OCI-LY1 (cell line): ENCODE data around the gene COPA.
"Not testable (repeated sequence)": the region's sequence is repeated elsewhere in the genome, so short reads cannot be mapped to it uniquely, and the experiment has no call there.

Source experiments
- H2AFZ ChIP-seq: fragments of 200-600 bp; sonication (generic), shearing (Covaris generic); 2 replicates; pipeline ENCODE4 v1.6.0; 2014; ENCODE audit warnings: antibody characterized with exemption, mild to moderate bottlenecking, low read length
- H3F3A ChIP-seq: fragments of 200-600 bp; sonication (generic), shearing (Covaris generic); 2 replicates; pipeline ENCODE4 v1.6.0; 2014; ENCODE audit warnings: mild to moderate bottlenecking, antibody characterized with exemption, low read length, moderate library complexity; ENCODE audit not compliant: insufficient read depth
- H3K27ac ChIP-seq: fragments of 200-600 bp; sonication (generic); 2 replicates; pipeline ENCODE4 v1.5.1; 2014; ENCODE audit warnings: low read length, mixed run types, mild to moderate bottlenecking, low read depth; ENCODE audit not compliant: poor library complexity, severe bottlenecking
- H3K27me3 ChIP-seq: fragments of 200-600 bp; sonication (generic); 2 replicates; pipeline ENCODE4 v1.6.0; 2014; ENCODE audit warnings: antibody characterized with exemption, mild to moderate bottlenecking, low read length, moderate library complexity; ENCODE audit not compliant: insufficient read depth
- H3K36me3 ChIP-seq: fragments of 200-600 bp; sonication (generic); 2 replicates; pipeline ENCODE4 v1.6.1; 2014; ENCODE audit warnings: mild to moderate bottlenecking, antibody characterized with exemption, low read length, moderate library complexity, mixed read lengths; ENCODE audit not compliant: insufficient read depth
- H3K4me1 ChIP-seq: fragments of 200-600 bp; sonication (generic); 2 replicates; pipeline ENCODE4 v1.5.1; 2014; ENCODE audit warnings: mild to moderate bottlenecking, low read length, moderate library complexity; ENCODE audit not compliant: insufficient read depth, severe bottlenecking
- H3K4me2 ChIP-seq: fragments of 200-600 bp; sonication (generic), shearing (Covaris generic); 2 replicates; pipeline ENCODE4 v1.6.1; 2014; ENCODE audit warnings: low read length
- H3K4me3 ChIP-seq: fragments of 200-600 bp; sonication (generic); 2 replicates; pipeline ENCODE4 v1.5.1; 2014; ENCODE audit warnings: low read length, low read depth, mild to moderate bottlenecking, mixed read lengths; ENCODE audit not compliant: poor library complexity, severe bottlenecking
- H3K79me2 ChIP-seq: fragments of 200-600 bp; shearing (Covaris generic); 2 replicates; pipeline ENCODE4 v1.6.1; 2016; ENCODE audit warnings: mixed run types, low read length, mixed read lengths; ENCODE audit not compliant: insufficient read depth
- H3K9ac ChIP-seq: fragments of 200-600 bp; sonication (generic), shearing (Covaris generic); 2 replicates; pipeline ENCODE4 v1.6.1; 2014; ENCODE audit warnings: mild to moderate bottlenecking, low read length, mixed read lengths
- H3K9me2 ChIP-seq: fragments of 200-600 bp; sonication (generic), shearing (Covaris generic); 2 replicates; pipeline ENCODE4 v1.6.1; 2014; ENCODE audit warnings: low read depth, mild to moderate bottlenecking, low read length, mixed read lengths
- H3K9me3 ChIP-seq: fragments of 200-600 bp; shearing (Covaris generic); 2 replicates; pipeline ENCODE4 v1.6.1; 2014; ENCODE audit warnings: low read length, mixed read lengths
- H4K20me1 ChIP-seq: fragments of 200-600 bp; sonication (generic), shearing (Covaris generic); 2 replicates; pipeline ENCODE4 v1.6.0; 2016; ENCODE audit warnings: mild to moderate bottlenecking, low read length; ENCODE audit not compliant: insufficient read depth
- CTCF ChIP-seq: fragments of 200-600 bp; sonication (generic), shearing (Covaris generic); IDR thresholded peaks from 2 replicates; pipeline ENCODE4 v1.5.1; 2017; ENCODE audit warnings: mild to moderate bottlenecking, antibody characterized with exemption, low read length, moderate library complexity, mixed read lengths
- EZH2 ChIP-seq: fragments of 200-600 bp; sonication (generic), shearing (Covaris generic); IDR thresholded peaks from 2 replicates; pipeline ENCODE4 v1.8.0; 2017; ENCODE audit warnings: borderline replicate concordance, mixed run types, mild to moderate bottlenecking, antibody characterized with exemption, low read length, moderate library complexity, mixed read lengths

The COPA gene

GRCh38 chr1:160296036-160296435 is 47.0 kb downstream of the COPA start:
- TF ChIP-seq EZH2: no peak
- TF ChIP-seq CTCF: no peak
- H3K36me3 ChIP-seq: peaks cover 94% of the 10 kb centered on the region
- no peak overlapping the region for H3K9ac ChIP-seq
- no peak overlapping the region for H3K4me2 ChIP-seq
- H3K27ac ChIP-seq: no peak overlapping the region
- H3K9me3 ChIP-seq: no peaks in the 10 kb centered on the region
- no peaks in the 10 kb centered on the region for H3K27me3 ChIP-seq
- no peaks in the 10 kb centered on the region for H3F3A ChIP-seq
- H3K4me3 ChIP-seq: no peak overlapping the region
- H2AFZ ChIP-seq: no peak overlapping the region
- no peaks in the 10 kb centered on the region for H4K20me1 ChIP-seq
- no peaks in the 10 kb centered on the region for H3K79me2 ChIP-seq
- no peaks in the 10 kb centered on the region for H3K9me2 ChIP-seq
- H3K4me1 ChIP-seq: no peaks in the 10 kb centered on the region

GRCh38 chr1:160293020-160293968 is 49.8 kb downstream of the COPA start:
- Histone ChIP-seq H3K9me3 (no peaks in the 10 kb centered on the region), H3K4me3 (no peak overlapping the region), H3K27ac (no peak overlapping the region), H4K20me1 (no peaks in the 10 kb centered on the region), H3K79me2 (no peaks in the 10 kb centered on the region), H3F3A (no peaks in the 10 kb centered on the region), H3K4me1 (no peaks in the 10 kb centered on the region), H3K9me2 (no peaks in the 10 kb centered on the region), H3K9ac (no peak overlapping the region), H2AFZ (no peak overlapping the region), H3K36me3 (peaks cover 95% of the 10 kb centered on the region), H3K27me3 (no peaks in the 10 kb centered on the region), H3K4me2 (no peak overlapping the region)
- TF ChIP-seq EZH2 (no peak), CTCF (no peak)

GRCh38 chr1:160291248-160292220 is 51.5 kb downstream of the COPA start:
- Histone ChIP-seq H2AFZ (no peak overlapping the region), H4K20me1 (no peaks in the 10 kb centered on the region), H3K36me3 (peaks cover 77% of the 10 kb centered on the region), H3K4me3 (no peak overlapping the region), H3K9me2 (no peaks in the 10 kb centered on the region), H3K9ac (no peak overlapping the region), H3K4me2 (no peak overlapping the region), H3K9me3 (no peaks in the 10 kb centered on the region), H3K79me2 (no peaks in the 10 kb centered on the region), H3K4me1 (no peaks in the 10 kb centered on the region), H3K27me3 (no peaks in the 10 kb centered on the region), H3K27ac (no peak overlapping the region), H3F3A (0 out of 2 replicates have a peak, but pooled peaks cover 1% of the 10 kb centered on the region)
- TF ChIP-seq EZH2: no peak
- peak; percentile 83 for TF ChIP-seq CTCF

- not testable (repeated sequence) for H3K9me3 ChIP-seq, H2AFZ ChIP-seq, H3K9ac ChIP-seq, H3K9me2 ChIP-seq, H4K20me1 ChIP-seq, H3F3A ChIP-seq, H3K27ac ChIP-seq, H3K4me2 ChIP-seq, H3K27me3 ChIP-seq, H3K4me3 ChIP-seq, H3K79me2 ChIP-seq
- Histone ChIP-seq H3K36me3 (peaks cover 41% of the 10 kb centered on the region), H3K4me1 (peaks cover 17% of the 10 kb centered on the region)
Observed at GRCh38 chr1:160287769-160288168, 55.3 kb downstream of the COPA start.
